ENCODE measurements around the gene RANBP1. TPM values are rescaled to one million over a fixed set of nuclear protein-coding genes. Genes with fewer than 3 reads are reported as not detected.
A peak's percentile ranks its signal among the peaks of the same experiment; 100 is the strongest.

Gene RANBP1
- polyA plus RNA-seq, 1 donor (not counting 4 experiments of a cell fraction or from before 2014, with no cell fraction given) = 193 TPM

DNA sequence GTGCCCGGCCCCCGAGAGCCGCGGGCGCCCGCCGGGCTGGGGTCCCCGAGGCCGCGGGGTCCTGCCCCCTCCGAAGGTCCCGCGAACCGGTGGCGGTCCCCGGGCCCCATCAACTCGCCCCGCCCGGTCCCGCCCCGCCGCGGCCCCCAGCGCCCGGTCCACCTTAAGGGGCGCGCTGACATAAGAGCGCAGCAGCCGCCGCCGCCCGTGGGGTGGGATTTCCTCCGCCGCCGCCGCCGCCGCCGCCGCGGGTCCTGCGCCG is 15.6 kb downstream of the RANBP1 start, which contains the start of gene ZDHHC8:
Gene ZDHHC8, plus strand, starts transcription at position 208 of the 262 bp plus-strand sequence. CDS start 144 bp downstream, outside the sequence.
- Histone ChIP-seq H3K9ac (ENCODE audit: control insufficient read depth, extremely low read depth, insufficient read depth, low read length) (peak within 1 kb of the TSS; percentile 77), H3K4me1 (ENCODE audit: control insufficient read depth, extremely low read depth, insufficient read depth, low read length) (peaks cover 13% of the 10 kb centered on the region), H3K4me3 (ENCODE audit: control insufficient read depth in 2 of 3, extremely low read depth in 1 of 3, insufficient read depth in 2 of 3, low read depth in 1 of 3, low read length in 3 of 3) (peak within 1 kb of the TSS; percentile 65 to 86 (median 71)), H3K4me2 (ENCODE audit: control insufficient read depth, extremely low read depth, insufficient read depth, low read depth, low read length) (peak within 1 kb of the TSS; percentile 93), H3K27ac (ENCODE audit: control insufficient read depth, insufficient read depth, low read length) (peak within 1 kb of the TSS; percentile 6), H3K9me3 (ENCODE audit: control insufficient read depth, low read depth, low read length) (no peaks in the 10 kb centered on the region), H3K27me3 (ENCODE audit: control insufficient read depth, extremely low read depth, insufficient read depth, low read length) (no peaks in the 10 kb centered on the region), H3K9me1 (ENCODE audit: control insufficient read depth, extremely low read depth, insufficient read depth, low read length) (no peaks in the 10 kb centered on the region), H2AFZ (ENCODE audit: control insufficient read depth, low read length) (peak within 1 kb of the TSS; percentile 51), H3K36me3 (ENCODE audit: control insufficient read depth in 2 of 2, extremely low read depth in 1 of 2, insufficient read depth in 2 of 2, low read length in 2 of 2) (peaks cover 0 to 7% of the 10 kb centered on the region in 2 experiments), H3K79me2 (ENCODE audit: control insufficient read depth, insufficient read depth, low read length) (peaks cover 41% of the 10 kb centered on the region), H4K20me1 (ENCODE audit: control insufficient read depth, extremely low read depth, insufficient read depth, low read length) (peaks cover 15% of the 10 kb centered on the region)
- FAIRE-seq (no peak), DNase-seq (ENCODE audit: low read depth, low spot score) (no peak)
- TF ChIP-seq EZH2 (IDR thresholded peaks at IDR 0.05; ENCODE audit: low read length) = no peak
- TF ChIP-seq, protein P1, sequence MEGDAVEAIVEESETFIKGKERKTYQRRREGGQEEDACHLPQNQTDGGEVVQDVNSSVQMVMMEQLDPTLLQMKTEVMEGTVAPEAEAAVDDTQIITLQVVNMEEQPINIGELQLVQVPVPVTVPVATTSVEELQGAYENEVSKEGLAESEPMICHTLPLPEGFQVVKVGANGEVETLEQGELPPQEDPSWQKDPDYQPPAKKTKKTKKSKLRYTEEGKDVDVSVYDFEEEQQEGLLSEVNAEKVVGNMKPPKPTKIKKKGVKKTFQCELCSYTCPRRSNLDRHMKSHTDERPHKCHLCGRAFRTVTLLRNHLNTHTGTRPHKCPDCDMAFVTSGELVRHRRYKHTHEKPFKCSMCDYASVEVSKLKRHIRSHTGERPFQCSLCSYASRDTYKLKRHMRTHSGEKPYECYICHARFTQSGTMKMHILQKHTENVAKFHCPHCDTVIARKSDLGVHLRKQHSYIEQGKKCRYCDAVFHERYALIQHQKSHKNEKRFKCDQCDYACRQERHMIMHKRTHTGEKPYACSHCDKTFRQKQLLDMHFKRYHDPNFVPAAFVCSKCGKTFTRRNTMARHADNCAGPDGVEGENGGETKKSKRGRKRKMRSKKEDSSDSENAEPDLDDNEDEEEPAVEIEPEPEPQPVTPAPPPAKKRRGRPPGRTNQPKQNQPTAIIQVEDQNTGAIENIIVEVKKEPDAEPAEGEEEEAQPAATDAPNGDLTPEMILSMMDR (optimal IDR thresholded peaks at IDR 0.05 in 1 of 3, IDR thresholded peaks at IDR 0.05 in 1 of 3, conservative IDR thresholded peaks at IDR 0.05 in 1 of 3; ENCODE audit: extremely low read depth in 1 of 3, insufficient read depth in 2 of 3, low read length in 3 of 3) = no peak
- dilution Hi-C loops (cut with MboI; ENCODE audit: extremely low pct_ligation_motif_present, low sequenced_read_pairs) = no loop called here

DNA sequence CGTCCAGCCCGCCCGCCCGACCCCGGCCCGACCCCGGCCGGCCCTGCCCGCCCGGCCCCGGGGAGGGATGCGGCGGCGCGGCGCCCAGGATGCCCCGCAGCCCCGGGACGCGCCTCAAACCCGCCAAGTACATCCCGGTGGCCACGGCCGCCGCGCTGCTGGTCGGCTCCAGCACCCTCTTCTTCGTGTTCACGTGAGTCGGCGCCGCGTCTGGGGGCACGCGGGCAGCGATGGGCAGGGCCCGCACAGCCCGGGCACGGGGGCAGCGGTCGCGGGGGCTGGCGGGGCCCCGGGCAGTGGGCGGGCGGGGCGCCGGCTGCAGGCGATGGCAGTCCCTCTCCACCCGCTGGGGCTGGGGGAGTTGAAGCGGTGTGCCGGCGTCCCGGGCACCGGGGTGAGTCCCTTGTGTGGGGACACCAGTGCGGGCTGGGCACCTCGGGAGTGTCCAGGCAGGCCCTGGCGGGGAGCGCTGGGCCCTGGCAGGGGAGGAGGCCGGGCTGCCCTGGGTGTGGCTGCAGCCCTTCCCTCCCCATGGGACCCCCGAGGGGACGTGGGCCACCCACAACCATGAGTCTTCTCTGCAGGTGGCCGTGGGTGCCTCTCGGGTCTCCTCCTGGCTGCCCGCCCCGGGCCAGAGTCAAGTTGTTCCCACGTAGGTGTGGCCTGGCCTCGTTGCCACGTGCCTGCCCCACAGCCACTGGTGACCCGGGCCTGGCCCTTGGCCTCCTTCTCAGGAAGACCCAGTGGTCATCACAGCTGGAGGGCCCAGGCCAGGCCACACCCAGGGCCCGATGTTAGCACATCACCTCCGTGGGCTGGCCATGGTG is 16.2 kb downstream of the RANBP1 start:
- Histone ChIP-seq H3K9ac (ENCODE audit: control insufficient read depth, extremely low read depth, insufficient read depth, low read length) (peak overlapping the region; percentile 77), H3K27ac (ENCODE audit: control insufficient read depth, insufficient read depth, low read length) (peak overlapping the region; percentile 6), H4K20me1 (ENCODE audit: control insufficient read depth, extremely low read depth, insufficient read depth, low read length) (peaks cover 20% of the 10 kb centered on the region), H3K4me2 (ENCODE audit: control insufficient read depth, extremely low read depth, insufficient read depth, low read depth, low read length) (peak overlapping the region; percentile 93), H2AFZ (ENCODE audit: control insufficient read depth, low read length) (no peak overlapping the region), H3K79me2 (ENCODE audit: control insufficient read depth, insufficient read depth, low read length) (peaks cover 46% of the 10 kb centered on the region), H3K4me1 (ENCODE audit: control insufficient read depth, extremely low read depth, insufficient read depth, low read length) (peaks cover 13% of the 10 kb centered on the region), H3K4me3 (ENCODE audit: control insufficient read depth in 2 of 3, extremely low read depth in 1 of 3, insufficient read depth in 2 of 3, low read depth in 1 of 3, low read length in 3 of 3) (peak overlapping the region; percentile 41 to 86 (median 71)), H3K9me3 (ENCODE audit: control insufficient read depth, low read depth, low read length) (no peaks in the 10 kb centered on the region), H3K9me1 (ENCODE audit: control insufficient read depth, extremely low read depth, insufficient read depth, low read length) (no peaks in the 10 kb centered on the region), H3K27me3 (ENCODE audit: control insufficient read depth, extremely low read depth, insufficient read depth, low read length) (no peaks in the 10 kb centered on the region), H3K36me3 (ENCODE audit: control insufficient read depth in 2 of 2, extremely low read depth in 1 of 2, insufficient read depth in 2 of 2, low read length in 2 of 2) (peaks cover 0 to 9% of the 10 kb centered on the region in 2 experiments)
- dilution Hi-C loops (cut with MboI; ENCODE audit: extremely low pct_ligation_motif_present, low sequenced_read_pairs) = no loop called here
- FAIRE-seq (no peak), DNase-seq (ENCODE audit: low read depth, low spot score) (no peak)
- TF ChIP-seq, protein P1 (optimal IDR thresholded peaks at IDR 0.05 in 1 of 3, IDR thresholded peaks at IDR 0.05 in 1 of 3, conservative IDR thresholded peaks at IDR 0.05 in 1 of 3; ENCODE audit: extremely low read depth in 1 of 3, insufficient read depth in 2 of 3, low read length in 3 of 3) = no peak
- TF ChIP-seq EZH2 (IDR thresholded peaks at IDR 0.05; ENCODE audit: low read length) = no peak

All from keratinocyte (primary cell).